Skeletal muscle tissue (tissue), 4 donors: ENCODE measurements around the gene BCAT1. TPM values are rescaled to one million over a fixed set of nuclear protein-coding genes. Genes with fewer than 3 reads are reported as not detected.
"Not testable (repeated sequence)": the region's sequence is repeated elsewhere in the genome, so short reads cannot be mapped to it uniquely, and the experiment has no call there.

Experiments used
- H3K27ac ChIP-seq: one replicate; pipeline ENCODE4 v1.7.0; 2013; ENCODE audit warnings: mild to moderate bottlenecking, low read depth, low read length, inconsistent platforms
- H3K27me3 ChIP-seq, 3 donors: one replicate each; pipeline ENCODE4 v1.7.0; 2013; ENCODE audit warnings: low read length in 3 of 3; ENCODE audit not compliant: control insufficient read depth in 3 of 3, insufficient read depth in 3 of 3
- H3K36me3 ChIP-seq, 3 donors: one replicate each; pipeline ENCODE4 v1.7.0; 2013; ENCODE audit warnings: low read length in 3 of 3; ENCODE audit not compliant: control insufficient read depth in 3 of 3, insufficient read depth in 3 of 3
- H3K4me1 ChIP-seq, 3 donors: one replicate each; pipeline ENCODE4 v1.7.0; 2013; ENCODE audit warnings: low read length in 3 of 3, mild to moderate bottlenecking in 3 of 3; ENCODE audit not compliant: control insufficient read depth in 3 of 3, insufficient read depth in 3 of 3
- H3K4me3 ChIP-seq, 3 donors: one replicate each; pipeline ENCODE4 v1.7.0; 2013; ENCODE audit warnings: low read length in 3 of 3
- H3K9ac ChIP-seq, 3 donors: one replicate each; pipeline ENCODE4 v1.7.0; 2013; ENCODE audit warnings: low read length in 3 of 3, mild to moderate bottlenecking in 3 of 3, moderate library complexity in 2 of 3, low read depth in 1 of 3
- H3K9me3 ChIP-seq, 3 donors: one replicate each; pipeline ENCODE4 v1.7.0; 2013; ENCODE audit warnings: low read length in 3 of 3; ENCODE audit not compliant: control insufficient read depth in 3 of 3
- total RNA-seq: library from RNA; depleted of rRNA; stranded (reverse); fragments of >200 nt; gene quantifications from one replicate; pipeline ENCODE4 v1.2.3, GENCODE V29; 2014
- donor health status: Osteomylitis.

The BCAT1 gene
- total RNA-seq, 1 donor from 2014 or later, result 33.4 TPM

GRCh38 chr12:24945039-24945438 lies 3.9 kb downstream of the BCAT1 start:
- Histone ChIP-seq H3K27me3 (peaks cover 10 to 21% (median 18%) of the 10 kb centered on the region in 3 donors), H3K9me3 (no peaks in the 10 kb centered on the region), H3K9ac (no peak overlapping the region), H3K36me3 (no peaks in the 10 kb centered on the region), H3K4me1 (peaks cover 4 to 16% (median 13%) of the 10 kb centered on the region in 3 donors), H3K4me3 (no peak overlapping the region), H3K27ac (no peak overlapping the region)

GRCh38 chr12:24944601-24944975 lies 4.3 kb downstream of the BCAT1 start:
- Histone ChIP-seq H3K4me3 (no peak overlapping the region), H3K4me1 (peaks cover 4 to 16% (median 13%) of the 10 kb centered on the region in 3 donors), H3K27ac (no peak overlapping the region), H3K27me3 (peaks cover 10 to 18% (median 15%) of the 10 kb centered on the region in 3 donors), H3K36me3 (no peaks in the 10 kb centered on the region), H3K9ac (no peak overlapping the region), H3K9me3 (no peaks in the 10 kb centered on the region)

- Histone ChIP-seq H3K27ac (no peak overlapping the region), H3K36me3 (no peaks in the 10 kb centered on the region), H3K9me3 (no peaks in the 10 kb centered on the region), H3K27me3 (peaks cover 7 to 14% (median 10%) of the 10 kb centered on the region in 3 donors), H3K4me1 (peaks cover 4 to 14% (median 10%) of the 10 kb centered on the region in 3 donors), H3K4me3 (no peak overlapping the region), H3K9ac (no peak overlapping the region)
Measured at GRCh38 chr12:24943947-24944600, 4.8 kb downstream of the BCAT1 start.

GRCh38 chr12:24940157-24940556 lies 8.7 kb downstream of the BCAT1 start:
- Histone ChIP-seq H3K36me3 (no peaks in the 10 kb centered on the region), H3K27ac (no peak overlapping the region)

GRCh38 chr12:24939551-24939950 lies 9.3 kb downstream of the BCAT1 start:
- H3K9ac ChIP-seq, H3K4me3 ChIP-seq, H3K36me3 ChIP-seq, H3K9me3 ChIP-seq, H3K27ac ChIP-seq, H3K27me3 ChIP-seq, H3K4me1 ChIP-seq: not testable (repeated sequence)

More at GRCh38 chr12:24940157-24940556, 8.7 kb downstream of the BCAT1 start:
- no peaks in the 10 kb centered on the region for H3K4me1 ChIP-seq
- no peak overlapping the region for H3K4me3 ChIP-seq
- H3K9ac ChIP-seq, result no peak overlapping the region
- H3K9me3 ChIP-seq, result no peaks in the 10 kb centered on the region
- H3K27me3 ChIP-seq, result no peaks in the 10 kb centered on the region

- Histone ChIP-seq H3K27me3 (peaks cover 0 to 3% (median 0%) of the 10 kb centered on the region in 3 donors), H3K9ac (no peak overlapping the region), H3K36me3 (no peaks in the 10 kb centered on the region), H3K9me3 (no peaks in the 10 kb centered on the region), H3K4me3 (no peak overlapping the region), H3K27ac (no peak overlapping the region), H3K4me1 (no peaks in the 10 kb centered on the region)
Measured at GRCh38 chr12:24938341-24938740, 10.6 kb downstream of the BCAT1 start.

GRCh38 chr12:24937553-24938244 lies 11.2 kb downstream of the BCAT1 start:
- Histone ChIP-seq H3K9me3 (no peaks in the 10 kb centered on the region), H3K4me1 (no peaks in the 10 kb centered on the region), H3K27ac (no peak overlapping the region), H3K4me3 (no peak overlapping the region), H3K9ac (no peak overlapping the region), H3K27me3 (peaks cover 0 to 3% (median 0%) of the 10 kb centered on the region in 3 donors), H3K36me3 (no peaks in the 10 kb centered on the region)

- Histone ChIP-seq H3K4me3 (no peak overlapping the region), H3K9me3 (no peaks in the 10 kb centered on the region), H3K27me3 (peaks cover 0 to 3% (median 0%) of the 10 kb centered on the region in 3 donors), H3K36me3 (no peaks in the 10 kb centered on the region), H3K27ac (no peak overlapping the region), H3K9ac (no peak overlapping the region), H3K4me1 (no peaks in the 10 kb centered on the region)
Measured at GRCh38 chr12:24933694-24934407, 15.1 kb downstream of the BCAT1 start.

GRCh38 chr12:24931666-24932405 lies 17.1 kb downstream of the BCAT1 start:
- Histone ChIP-seq H3K4me1 (no peaks in the 10 kb centered on the region), H3K9ac (no peak overlapping the region), H3K4me3 (no peak overlapping the region), H3K27me3 (peaks cover 0 to 3% (median 0%) of the 10 kb centered on the region in 3 donors), H3K9me3 (no peaks in the 10 kb centered on the region), H3K27ac (no peak overlapping the region), H3K36me3 (no peaks in the 10 kb centered on the region)
